Gastrocnemius medialis (tissue), 4 donors: ENCODE results near the gene INPP5F. TPM values are rescaled to one million over a fixed set of nuclear protein-coding genes. Genes with fewer than 3 reads are reported as not detected.

Experiments used
- ATAC-seq, 2 donors: fragments of 150-250 bp; one replicate each; pipeline ENCODE4 v1.9.1; 2016
- DNase-seq, 2 donors: peaks; one replicate each; pipeline ENCODE4 v3.0.0-alpha.2; 2019
- H3K27ac ChIP-seq, 4 donors: fragments of 200-600 bp; sonication (generic); 1 replicate in 1 of 4; 2 replicates in 3 of 4; pipeline ENCODE4 v1.5.1; 2016 to 2018; ENCODE audit warnings: mild to moderate bottlenecking in 2 of 4, moderate library complexity in 1 of 4
- H3K27me3 ChIP-seq, 3 donors: fragments of 200-600 bp; sonication (generic) in 2 of 3; 1 replicate in 1 of 3; 2 replicates in 2 of 3; pipeline versions ENCODE4 v1.5.1 to v1.6.0; 2016 to 2019; ENCODE audit warnings: mild to moderate bottlenecking in 1 of 3, moderate library complexity in 1 of 3
- H3K36me3 ChIP-seq, 2 donors: fragments of 200-600 bp; sonication (generic) in 1 of 2; one replicate each; pipeline ENCODE4 v1.5.1; 2017 to 2018
- H3K4me1 ChIP-seq, 2 donors: fragments of 200-600 bp; sonication (generic) in 1 of 2; one replicate each; pipeline ENCODE4 v1.5.1; 2016 to 2017; ENCODE audit warnings: mild to moderate bottlenecking in 2 of 2
- H3K4me3 ChIP-seq, 4 donors: fragments of 200-600 bp; sonication (generic) in 3 of 4; 1 replicate in 1 of 4; 2 replicates in 3 of 4; pipeline ENCODE4 v1.5.1; 2016 to 2019; ENCODE audit warnings: mild to moderate bottlenecking in 2 of 4
- H3K9me3 ChIP-seq, 3 donors: fragments of 200-600 bp; sonication (generic) in 2 of 3; 1 replicate in 1 of 3; 2 replicates in 2 of 3; pipeline ENCODE4 v1.5.1; 2016 to 2019
- POLR2A ChIP-seq, 2 donors: fragments of 450-650 bp; IDR thresholded peaks; one replicate each; pipeline ENCODE4 v1.6.1; 2017; ENCODE audit warnings: antibody characterized with exemption in 2 of 2, mild to moderate bottlenecking in 2 of 2, moderate library complexity in 2 of 2
- in situ Hi-C, 4 donors: fragments of 200-750 bp; cut with MboI; loops; one replicate each; pipeline versions ENCODE4 v1.15.0 to v1.8.0; 2017; ENCODE audit warnings: low sequenced_read_pairs in 4 of 4
- intact Hi-C: fragments of 100-400 bp; cut with DNase I; formaldehyde crosslinking; loops from one replicate; pipeline ENCODE4 v1.15.1; 2023; ENCODE audit warnings: low total_unique reads
- total RNA-seq, 4 donors: library from RNA; depleted of rRNA; stranded (reverse); fragments of >200 nt; gene quantifications; one replicate each; pipeline versions ENCODE4 v1.1.0 to v1.2.3, GENCODE V29; 2016
- TF ChIP-seq, protein P1 (sequence below), 5 experiments: fragments of 450-650 bp in 3 of 5; fragments of 200-600 bp in 2 of 5; sonication (generic) in 2 of 5; IDR thresholded peaks in 4 of 5; conservative IDR thresholded peaks in 1 of 5; 1 replicate in 4 of 5; 2 replicates in 1 of 5; pipeline ENCODE4 v1.5.1; 2016 to 2019; ENCODE audit warnings: antibody characterized with exemption in 5 of 5, mild to moderate bottlenecking in 3 of 5, moderate library complexity in 3 of 5

The INPP5F gene
- total RNA-seq, 4 donors from 2014 or later = 8.7 to 11.6 (median 10.5) TPM

DNA sequence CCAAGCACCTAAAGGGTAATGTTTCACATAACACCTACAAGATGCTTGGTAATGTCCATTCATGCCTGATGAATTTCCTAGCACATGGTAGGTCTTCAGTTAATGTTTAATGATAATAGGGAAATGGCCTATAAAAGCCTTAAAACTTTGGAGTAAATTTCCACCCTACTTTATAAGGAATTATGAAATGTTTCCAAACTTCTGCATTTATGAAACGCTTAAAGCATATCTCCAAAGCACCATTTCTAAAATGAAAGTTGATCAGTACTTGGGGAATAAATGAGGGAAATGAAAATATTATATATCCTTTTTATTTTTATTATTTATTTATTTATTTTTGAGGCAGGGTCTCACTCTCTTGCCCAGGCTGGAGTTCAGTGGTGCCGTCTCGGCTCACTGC lies 51.8 kb downstream of the INPP5F start:
- intact Hi-C loops (no loop called here), in situ Hi-C loops (no loop called here)
- Histone ChIP-seq H3K4me1 (no peaks in the 10 kb centered on the region), H3K9me3 (no peaks in the 10 kb centered on the region), H3K4me3 (no peak overlapping the region), H3K36me3 (no peaks in the 10 kb centered on the region), H3K27ac (no peak overlapping the region), H3K27me3 (no peaks in the 10 kb centered on the region)
- DNase-seq (no peak), ATAC-seq (no peak)
- TF ChIP-seq POLR2A (IDR thresholded peaks at IDR 0.05) = no peak
- TF ChIP-seq, protein P1, sequence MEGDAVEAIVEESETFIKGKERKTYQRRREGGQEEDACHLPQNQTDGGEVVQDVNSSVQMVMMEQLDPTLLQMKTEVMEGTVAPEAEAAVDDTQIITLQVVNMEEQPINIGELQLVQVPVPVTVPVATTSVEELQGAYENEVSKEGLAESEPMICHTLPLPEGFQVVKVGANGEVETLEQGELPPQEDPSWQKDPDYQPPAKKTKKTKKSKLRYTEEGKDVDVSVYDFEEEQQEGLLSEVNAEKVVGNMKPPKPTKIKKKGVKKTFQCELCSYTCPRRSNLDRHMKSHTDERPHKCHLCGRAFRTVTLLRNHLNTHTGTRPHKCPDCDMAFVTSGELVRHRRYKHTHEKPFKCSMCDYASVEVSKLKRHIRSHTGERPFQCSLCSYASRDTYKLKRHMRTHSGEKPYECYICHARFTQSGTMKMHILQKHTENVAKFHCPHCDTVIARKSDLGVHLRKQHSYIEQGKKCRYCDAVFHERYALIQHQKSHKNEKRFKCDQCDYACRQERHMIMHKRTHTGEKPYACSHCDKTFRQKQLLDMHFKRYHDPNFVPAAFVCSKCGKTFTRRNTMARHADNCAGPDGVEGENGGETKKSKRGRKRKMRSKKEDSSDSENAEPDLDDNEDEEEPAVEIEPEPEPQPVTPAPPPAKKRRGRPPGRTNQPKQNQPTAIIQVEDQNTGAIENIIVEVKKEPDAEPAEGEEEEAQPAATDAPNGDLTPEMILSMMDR (IDR thresholded peaks at IDR 0.05 in 4 of 5, conservative IDR thresholded peaks at IDR 0.05 in 1 of 5) = no peak

DNA sequence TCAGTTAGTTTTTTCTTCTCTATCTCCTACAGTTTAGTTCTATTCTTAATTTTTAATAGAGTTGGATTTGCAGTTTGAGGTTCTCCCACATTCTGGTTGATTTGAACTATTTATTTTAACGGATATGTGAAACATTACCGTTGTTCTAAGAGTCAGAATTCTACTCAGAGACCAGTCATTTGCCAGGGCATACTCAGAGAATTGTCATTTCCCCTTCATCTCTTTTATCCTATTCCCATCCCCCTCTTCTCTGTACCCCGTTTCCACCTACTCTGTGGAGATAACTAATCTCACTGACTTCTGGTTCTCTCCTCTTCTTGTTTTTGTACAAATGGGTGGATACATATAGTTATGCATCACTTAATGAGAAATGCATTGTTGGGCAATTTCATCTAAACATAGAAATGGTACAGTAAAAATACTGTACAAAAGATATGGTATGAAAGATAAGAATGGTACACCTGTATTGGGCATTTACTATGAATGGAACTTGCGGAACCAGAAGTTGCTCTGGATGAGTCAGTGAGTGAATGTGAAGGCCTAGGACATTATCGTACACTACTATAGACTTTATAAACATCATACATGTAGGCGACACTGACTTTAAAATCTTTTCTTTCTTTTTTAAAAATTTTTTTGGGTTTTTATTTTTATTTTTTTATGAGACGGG lies 53.1 kb downstream of the INPP5F start:
- H3K9me3 ChIP-seq = no peaks in the 10 kb centered on the region
- intact Hi-C loops = no loop called here
- no peaks in the 10 kb centered on the region for H3K36me3 ChIP-seq
- DNase-seq = no peak
- no peak for TF ChIP-seq POLR2A (IDR thresholded peaks at IDR 0.05)
- TF ChIP-seq, protein P1 (IDR thresholded peaks at IDR 0.05 in 4 of 5, conservative IDR thresholded peaks at IDR 0.05 in 1 of 5) = no peak
- no peak overlapping the region for H3K27ac ChIP-seq
- in situ Hi-C loops = no loop called here
- no peaks in the 10 kb centered on the region for H3K27me3 ChIP-seq
- ATAC-seq = no peak
- no peak overlapping the region for H3K4me3 ChIP-seq
- H3K4me1 ChIP-seq = peaks cover 0 to 9% of the 10 kb centered on the region in 2 donors

DNA sequence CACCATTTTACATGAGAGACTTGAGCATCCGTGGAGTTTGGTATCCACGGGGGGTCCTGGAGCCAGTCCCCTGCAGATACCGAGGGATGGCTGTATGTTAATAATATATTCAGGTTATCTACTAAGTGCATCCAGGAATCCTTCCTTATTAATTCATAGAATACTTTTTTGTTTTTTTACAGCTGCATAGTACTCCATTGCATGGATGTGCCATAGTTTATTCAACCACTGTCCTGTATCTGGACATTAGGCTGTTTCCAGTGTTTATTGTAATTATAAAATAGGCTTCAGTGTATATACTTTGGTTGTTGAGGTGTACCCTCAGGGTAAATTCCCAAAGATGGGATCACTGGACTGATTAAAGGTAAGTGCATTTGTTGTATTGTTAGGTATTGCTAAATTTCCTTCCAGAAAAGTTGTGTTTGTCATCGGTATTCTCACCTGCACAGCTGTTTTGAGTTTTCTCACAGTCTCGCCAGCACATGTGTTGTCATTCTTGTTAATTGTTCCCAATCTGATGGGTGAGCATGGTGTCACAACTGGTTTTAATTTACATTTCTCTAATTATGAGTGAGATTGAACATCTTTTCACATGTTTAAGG lies 55.1 kb downstream of the INPP5F start:
- in situ Hi-C loops = no loop called here
- no peak for TF ChIP-seq POLR2A (IDR thresholded peaks at IDR 0.05)
- TF ChIP-seq, protein P1 (IDR thresholded peaks at IDR 0.05 in 4 of 5, conservative IDR thresholded peaks at IDR 0.05 in 1 of 5) = no peak

DNA sequence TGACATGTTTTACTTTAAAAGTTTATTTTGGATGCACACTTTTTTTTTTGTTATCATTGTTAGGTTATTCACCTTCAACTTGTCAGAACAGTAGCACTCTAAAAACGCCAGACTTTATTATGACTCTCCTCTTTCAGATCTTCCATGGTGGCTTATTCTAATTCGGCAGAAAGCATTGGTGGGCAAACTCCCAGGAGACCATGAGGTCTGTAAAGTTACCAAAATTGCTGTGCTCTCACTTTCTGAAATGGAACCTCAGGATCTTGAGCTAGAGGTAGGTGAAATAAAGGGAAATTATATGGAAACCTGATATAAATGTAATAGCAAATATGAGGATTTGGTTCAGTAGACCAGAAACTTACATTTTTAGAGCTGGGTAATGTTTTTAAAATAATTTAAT lies 55.6 kb downstream of the INPP5F start:
- intact Hi-C loops = no loop called here
- peaks cover 13% of the 10 kb centered on the region in 2 donors for H3K4me1 ChIP-seq
- no peak overlapping the region for H3K27ac ChIP-seq
- H3K36me3 ChIP-seq = no peaks in the 10 kb centered on the region
- no peak overlapping the region for H3K4me3 ChIP-seq
- in situ Hi-C loops = no loop called here
- TF ChIP-seq, protein P1 (IDR thresholded peaks at IDR 0.05 in 4 of 5, conservative IDR thresholded peaks at IDR 0.05 in 1 of 5) = no peak
- TF ChIP-seq POLR2A (IDR thresholded peaks at IDR 0.05) = no peak
- H3K9me3 ChIP-seq = no peaks in the 10 kb centered on the region
- no peaks in the 10 kb centered on the region for H3K27me3 ChIP-seq
- DNase-seq (no peak), ATAC-seq (no peak)

More for the DNA sequence above, 55.1 kb downstream of the INPP5F start:
- ATAC-seq (no peak), DNase-seq (no peak)
- Histone ChIP-seq H3K27ac (no peak overlapping the region), H3K27me3 (no peaks in the 10 kb centered on the region), H3K4me3 (no peak overlapping the region), H3K9me3 (no peaks in the 10 kb centered on the region), H3K36me3 (no peaks in the 10 kb centered on the region), H3K4me1 (peaks cover 8 to 13% of the 10 kb centered on the region in 2 donors)
- intact Hi-C loops = no loop called here
